GM23248 (cell line): ENCODE measurements around the gene VAPA.

Source experiments
- EZH2 ChIP-seq: fragments of 200-600 bp; sonication (generic); IDR thresholded peaks from 2 replicates; pipeline ENCODE4 v1.6.1; 2018; ENCODE audit warnings: antibody characterized with exemption, mild to moderate bottlenecking; ENCODE audit not compliant: insufficient read depth, poor library complexity, severe bottlenecking
- EZH2phosphoT487 ChIP-seq: fragments of 200-600 bp; sonication (generic); IDR thresholded peaks from 2 replicates; pipeline ENCODE4 v1.6.1; 2018; ENCODE audit warnings: antibody characterized with exemption, moderate library complexity, mild to moderate bottlenecking, low read depth; ENCODE audit not compliant: insufficient read depth

DNA sequence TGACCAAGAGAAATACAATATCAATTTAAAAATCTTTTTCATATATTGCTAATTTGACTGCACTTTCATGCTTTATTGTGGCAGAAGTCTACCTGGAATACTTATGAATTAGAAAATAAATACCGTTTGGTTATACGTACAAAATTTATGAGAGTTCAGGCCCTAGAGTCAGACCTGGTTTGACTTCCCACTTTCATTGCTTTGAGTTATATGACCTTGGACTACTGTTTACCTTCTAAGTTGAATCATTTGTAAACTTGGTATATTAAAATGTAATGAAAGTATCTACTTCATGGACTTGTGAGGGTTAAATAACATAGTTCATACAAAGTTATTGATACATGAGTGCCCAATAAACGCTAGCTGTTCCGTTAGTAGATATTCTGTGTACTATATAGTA lies 12.0 kb downstream of the VAPA start:
- TF ChIP-seq EZH2phosphoT487 (no peak), EZH2 (no peak)
